D721Med (cell line): ENCODE data around the gene KRTAP10-2.
"Not testable (repeated sequence)": the region's sequence is repeated elsewhere in the genome, so short reads cannot be mapped to it uniquely, and the experiment has no call there.

Experiments used
- DNase-seq: peaks from one replicate; pipeline ENCODE4 v3.0.0; 2011; ENCODE audit warnings: low spot score; ENCODE audit not compliant: insufficient read length
- FAIRE-seq: peaks from 2 replicates; lab custom pipeline; 2011; peaks lifted over from hg19 to GRCh38; lab: Jason Lieb, UNC
- TF ChIP-seq, protein P1 (sequence below): IDR thresholded peaks from 2 replicates; pipeline ENCODE4 v1.5.1; 2012; ENCODE audit warnings: mild to moderate bottlenecking, control low read depth; ENCODE audit not compliant: insufficient read depth; ENCODE audit errors: missing control alignments

KRTAP10-2 gene

GRCh38 chr21:44594406-44594916, 43.2 kb upstream of the KRTAP10-2 start:
- no peak for FAIRE-seq
- TF ChIP-seq, protein P1, sequence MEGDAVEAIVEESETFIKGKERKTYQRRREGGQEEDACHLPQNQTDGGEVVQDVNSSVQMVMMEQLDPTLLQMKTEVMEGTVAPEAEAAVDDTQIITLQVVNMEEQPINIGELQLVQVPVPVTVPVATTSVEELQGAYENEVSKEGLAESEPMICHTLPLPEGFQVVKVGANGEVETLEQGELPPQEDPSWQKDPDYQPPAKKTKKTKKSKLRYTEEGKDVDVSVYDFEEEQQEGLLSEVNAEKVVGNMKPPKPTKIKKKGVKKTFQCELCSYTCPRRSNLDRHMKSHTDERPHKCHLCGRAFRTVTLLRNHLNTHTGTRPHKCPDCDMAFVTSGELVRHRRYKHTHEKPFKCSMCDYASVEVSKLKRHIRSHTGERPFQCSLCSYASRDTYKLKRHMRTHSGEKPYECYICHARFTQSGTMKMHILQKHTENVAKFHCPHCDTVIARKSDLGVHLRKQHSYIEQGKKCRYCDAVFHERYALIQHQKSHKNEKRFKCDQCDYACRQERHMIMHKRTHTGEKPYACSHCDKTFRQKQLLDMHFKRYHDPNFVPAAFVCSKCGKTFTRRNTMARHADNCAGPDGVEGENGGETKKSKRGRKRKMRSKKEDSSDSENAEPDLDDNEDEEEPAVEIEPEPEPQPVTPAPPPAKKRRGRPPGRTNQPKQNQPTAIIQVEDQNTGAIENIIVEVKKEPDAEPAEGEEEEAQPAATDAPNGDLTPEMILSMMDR, result no peak
- no peak for DNase-seq

DNA sequence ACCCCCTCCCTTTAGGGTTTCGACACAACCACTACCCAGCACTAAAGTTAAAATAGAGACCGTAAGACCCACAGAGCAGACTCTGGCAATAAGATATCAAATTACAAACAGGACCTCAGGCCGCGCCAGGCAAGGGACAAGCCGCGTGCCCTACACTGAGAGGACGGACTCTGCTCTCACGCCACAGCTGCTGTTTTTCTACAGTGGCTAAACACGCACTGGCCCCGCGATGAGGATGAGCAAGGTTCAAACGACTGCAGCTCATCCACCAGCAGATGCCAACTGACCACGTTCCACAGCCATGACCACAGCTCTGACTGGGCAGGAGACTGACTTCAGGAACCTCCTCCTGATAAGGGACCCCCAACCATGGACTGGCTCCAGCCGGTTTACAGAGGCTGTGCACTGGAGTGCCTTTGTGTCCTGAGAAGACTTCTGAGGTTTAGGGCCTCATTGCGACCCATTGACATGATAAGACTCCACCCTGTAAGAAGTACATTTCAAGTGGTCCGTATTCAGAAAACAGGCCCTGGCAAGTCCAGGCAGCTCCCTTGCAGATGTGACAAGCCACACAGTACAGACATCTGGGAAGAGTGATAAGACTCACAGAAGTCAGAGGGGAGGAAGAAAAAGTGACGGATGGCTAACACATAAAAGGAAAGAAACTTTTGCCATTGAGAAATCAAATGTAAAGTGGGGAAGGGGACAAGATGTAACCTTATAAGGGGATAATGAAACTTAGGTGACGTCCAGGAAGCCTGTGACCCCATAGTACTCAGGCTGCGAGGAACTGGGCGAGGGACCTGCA, 42.5 kb upstream of the KRTAP10-2 start:
- TF ChIP-seq, protein P1, result no peak
- FAIRE-seq (no peak), DNase-seq (no peak)

- TF ChIP-seq, protein P1, result no peak
- FAIRE-seq (no peak), DNase-seq (no peak)
Measured at GRCh38 chr21:44592446-44593311, 41.4 kb upstream of the KRTAP10-2 start, which contains the start of gene KRTAP10-6. Gene KRTAP10-6, minus strand, starts transcription at chr21:44592505. Its CDS starts 21 bp downstream, at chr21:44592484.

DNA sequence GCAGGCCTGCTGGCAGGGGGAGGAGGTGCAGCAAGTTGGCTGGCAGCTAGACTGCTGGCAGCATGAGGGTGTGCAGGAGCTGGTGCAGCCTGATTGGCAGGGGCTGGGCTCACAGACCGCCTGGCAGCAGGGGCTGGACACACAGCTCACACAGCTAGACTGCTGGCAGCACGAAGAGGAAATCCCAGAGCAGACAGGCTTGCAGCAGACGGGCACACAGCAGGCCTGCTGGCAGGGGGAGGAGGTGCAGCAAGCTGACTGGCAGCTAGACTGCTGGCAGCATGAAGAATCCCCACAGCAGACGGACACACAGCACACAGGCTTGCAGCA, 40.5 kb upstream of the KRTAP10-2 start:
- DNase-seq, FAIRE-seq: not testable (repeated sequence)

DNA sequence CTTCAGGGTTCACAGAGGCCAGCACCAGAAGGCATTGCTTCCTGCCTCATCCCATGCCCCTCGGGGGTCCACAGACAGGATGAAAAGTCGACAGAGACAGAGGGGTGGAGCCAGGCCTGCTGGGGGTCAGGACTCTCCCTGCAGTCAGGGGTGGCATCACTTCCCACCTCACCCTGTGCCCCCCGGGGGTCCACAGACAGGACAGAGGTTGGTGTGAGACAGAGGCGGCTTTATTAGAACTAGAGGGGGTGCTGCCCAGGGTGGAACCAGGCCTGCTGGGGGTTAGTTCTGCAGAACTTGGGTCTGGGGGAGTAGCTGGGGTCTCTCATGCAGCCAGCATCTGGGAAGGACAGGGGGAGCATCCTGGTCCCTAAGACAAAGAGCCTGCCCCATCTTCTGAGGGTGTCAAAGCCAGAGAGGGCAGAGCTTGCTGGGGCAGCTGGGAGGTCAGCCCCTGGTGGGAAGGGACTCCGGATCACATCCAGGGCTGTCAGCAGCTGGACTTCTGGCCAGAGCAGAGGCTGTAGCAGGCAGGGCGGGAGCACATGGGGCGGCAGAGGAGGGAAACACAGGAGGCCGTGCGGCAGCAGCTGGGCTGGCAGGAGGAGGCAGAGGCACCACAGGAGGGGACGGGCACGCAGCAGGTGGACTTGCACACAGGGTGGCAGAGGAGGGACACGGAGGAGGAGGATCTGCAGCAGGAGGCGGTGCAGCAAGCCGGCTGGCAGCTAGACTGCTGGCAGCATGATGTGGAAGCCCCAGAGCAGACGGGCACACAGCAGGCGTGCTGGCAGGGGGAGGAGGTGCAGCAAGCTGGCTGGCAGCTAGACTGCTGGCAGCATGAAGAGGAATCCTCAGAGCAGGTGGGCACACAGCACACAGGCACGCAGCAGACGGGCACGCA, 39.8 kb upstream of the KRTAP10-2 start:
- FAIRE-seq, result not testable (repeated sequence)

GRCh38 chr21:44590311-44590721, 39.0 kb upstream of the KRTAP10-2 start:
- DNase-seq (no peak), FAIRE-seq (no peak)
- TF ChIP-seq, protein P1, result no peak

More for the DNA sequence above, 39.8 kb upstream of the KRTAP10-2 start:
- not testable (repeated sequence) for DNase-seq

DNA sequence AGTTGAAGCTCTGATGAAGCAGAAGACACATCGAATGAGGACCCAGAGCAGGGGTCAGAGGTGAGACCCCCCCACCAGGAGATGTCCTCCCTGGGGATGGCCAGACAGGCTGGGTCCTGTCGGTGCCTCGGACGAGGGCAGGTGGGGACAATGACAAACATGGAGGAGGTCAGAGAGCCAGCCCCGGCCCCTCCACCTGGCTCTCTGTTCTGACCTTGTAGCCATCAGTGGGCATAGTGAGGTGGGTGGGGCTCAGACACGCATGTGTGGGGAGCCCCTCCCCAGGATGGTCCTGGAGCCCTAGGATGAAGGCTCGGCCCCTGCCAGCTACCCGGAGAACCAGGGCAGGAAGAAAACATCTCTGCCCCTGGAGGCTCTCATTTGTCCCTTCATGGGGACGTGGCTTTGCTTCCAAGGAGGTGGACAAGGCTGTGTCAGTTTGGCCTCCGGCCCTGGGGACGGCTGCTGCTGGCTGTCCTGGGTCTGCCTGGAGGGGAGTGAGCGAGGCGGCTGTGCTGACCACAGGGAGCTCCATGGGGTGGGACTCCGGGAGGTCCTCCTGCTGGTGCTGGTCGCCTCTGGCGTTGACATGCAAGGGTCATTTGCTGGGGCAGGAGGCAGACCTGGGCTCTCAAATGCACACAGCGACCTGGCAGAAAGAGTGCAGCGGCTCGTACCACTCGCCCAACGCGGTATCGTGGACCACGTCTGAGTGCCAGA, 38.4 kb upstream of the KRTAP10-2 start:
- no peak for FAIRE-seq
- TF ChIP-seq, protein P1, result no peak
- no peak for DNase-seq
